HepG2 (cell line): ENCODE results near the gene OTOP2. TPM values are rescaled to one million over a fixed set of nuclear protein-coding genes. Genes with fewer than 3 reads are reported as not detected.

Experiments used
- ATAC-seq: fragments of 200-7000 bp; cut with Tn5 transposase; 3 replicates; pipeline ENCODE4 v1.9.1; 2020; ENCODE audit warnings: mild to moderate bottlenecking, moderate library complexity
- BruUV-seq: library from RNA; stranded (reverse); fragments of 400-500 nt; replicated peaks from 2 replicates; lab custom pipeline; 2021; lab: Mats Ljungman, UMichigan
- CTCF ChIA-PET: fragments of 300-600 bp; formaldehyde crosslinking; extraction: SDS; loops from one replicate; lab custom pipeline; 2021; ENCODE audit warnings: low total read pairs, inconsistent platforms, low intra/inter-chr PET ratio; lab: Yijun Ruan, JAX
- POLR2A ChIA-PET: fragments of 350-600 bp; sonication (Branson Sonifier 250); formaldehyde crosslinking; loops from one replicate; lab custom pipeline; 2020; ENCODE audit warnings: antibody characterized with exemption, inconsistent platforms; lab: Yijun Ruan, JAX
- DNase-seq: peaks from one replicate; pipeline ENCODE4 v3.0.0-alpha.2; 2015; ENCODE audit warnings: low spot score
- FAIRE-seq: peaks from 3 replicates; lab custom pipeline; 2011; peaks lifted over from hg19 to GRCh38; lab: Jason Lieb, UNC
- H2AFZ ChIP-seq: one replicate; pipeline ENCODE4 v1.6.1; 2011; ENCODE audit warnings: low read length, inconsistent platforms
- H3K27ac ChIP-seq: fragments of 300-600 bp; 3 replicates; pipeline ENCODE4 v1.8.0; 2011; ENCODE audit warnings: mixed run types, mild to moderate bottlenecking, mixed read lengths, low read length, inconsistent platforms; ENCODE audit not compliant: insufficient read depth; ENCODE audit errors: extremely low read length
- H3K27me3 ChIP-seq, 2 experiments: fragments of 200-600 bp in 1 of 2; 2 replicates in 1 of 2; 3 replicates in 1 of 2; pipeline versions ENCODE4 v1.6.0 to v1.8.0; 2011; ENCODE audit warnings: low read length in 2 of 2, mild to moderate bottlenecking in 2 of 2, moderate library complexity in 2 of 2, inconsistent platforms in 1 of 2; ENCODE audit not compliant: insufficient read depth in 2 of 2, control insufficient read depth in 1 of 2
- H3K36me3 ChIP-seq, 2 experiments: fragments of 200-600 bp in 1 of 2; replicated peaks in 1 of 2; 2 replicates in 1 of 2; 3 replicates in 1 of 2; pipeline versions ENCODE4 v1.5.1 to v1.8.0; 2011; ENCODE audit warnings: low read length in 2 of 2, inconsistent platforms in 1 of 2; ENCODE audit not compliant: insufficient read depth in 2 of 2, control insufficient read depth in 1 of 2
- H3K4me1 ChIP-seq: 2 replicates; pipeline ENCODE4 v1.5.1; 2012; ENCODE audit warnings: low read length, inconsistent platforms; ENCODE audit not compliant: insufficient read depth
- H3K4me2 ChIP-seq: 2 replicates; pipeline ENCODE4 v1.6.0; 2011; ENCODE audit warnings: low read depth, low read length, inconsistent platforms
- H3K4me3 ChIP-seq, 3 experiments: fragments of 200-600 bp in 1 of 3; sonication (generic), shearing (Covaris generic) in 1 of 3; replicated peaks in 1 of 3; 2 replicates each; pipeline ENCODE4 v1.5.1; 2011 to 2016; ENCODE audit warnings: low read length in 3 of 3, inconsistent platforms in 2 of 3, low read depth in 2 of 3, mild to moderate bottlenecking in 2 of 3, control low read depth in 1 of 3, mixed read lengths in 1 of 3; ENCODE audit not compliant: insufficient read depth in 1 of 3
- H3K79me2 ChIP-seq: one replicate; pipeline ENCODE4 v1.6.1; 2011; ENCODE audit warnings: low read length, inconsistent platforms; ENCODE audit not compliant: insufficient read depth
- H3K9ac ChIP-seq: 2 replicates; pipeline ENCODE4 v1.6.0; 2011; ENCODE audit warnings: mild to moderate bottlenecking, low read depth, low read length, inconsistent platforms; ENCODE audit not compliant: insufficient read depth
- H3K9me3 ChIP-seq: 2 replicates; pipeline ENCODE4 v1.5.1; 2012; ENCODE audit warnings: mild to moderate bottlenecking, low read length
- H4K20me1 ChIP-seq: 2 replicates; pipeline ENCODE4 v1.6.0; 2011; ENCODE audit warnings: inconsistent platforms, mild to moderate bottlenecking, low read length, moderate library complexity; ENCODE audit not compliant: insufficient read depth
- FOXA1 ChIP-seq, 2 experiments: fragments of 450-650 bp in 1 of 2; sonication (generic) in 1 of 2; formaldehyde crosslinking in 1 of 2; IDR thresholded peaks; 2 replicates each; pipeline versions ENCODE4 v1.4.0 to v1.6.1; 2016 to 2020; ENCODE audit warnings: missing genetic modification reagents in 1 of 2
- ZFP36L1 ChIP-seq: sonication (generic); formaldehyde crosslinking; IDR thresholded peaks from 2 replicates; pipeline ENCODE4 v1.8.0; 2022; ENCODE audit warnings: mild to moderate bottlenecking, missing genetic modification reagents, moderate library complexity
- ZFP62 ChIP-seq: sonication (generic); formaldehyde crosslinking; IDR thresholded peaks from 2 replicates; pipeline ENCODE4 v1.4.0; 2020; ENCODE audit warnings: missing genetic modification reagents
- ZNF124 ChIP-seq: sonication (generic); formaldehyde crosslinking; IDR thresholded peaks from 2 replicates; pipeline ENCODE4 v1.4.0; 2020; ENCODE audit warnings: missing genetic modification reagents
- ZNF563 ChIP-seq: sonication (generic); formaldehyde crosslinking; IDR thresholded peaks from 2 replicates; pipeline ENCODE4 v1.8.0; 2022; ENCODE audit warnings: mild to moderate bottlenecking, moderate library complexity, missing genetic modification reagents
- ZNF782 ChIP-seq: sonication (generic); formaldehyde crosslinking; IDR thresholded peaks from 2 replicates; pipeline ENCODE4 v1.4.0; 2020; ENCODE audit warnings: missing genetic modification reagents, mild to moderate bottlenecking, borderline replicate concordance
- WGBS: methylation state at CpG from one replicate; pipeline ENCODE4 v1.1.6; 2017; ENCODE audit warnings: low lambda C conversion rate; 5-methylcytosine and 5-hydroxymethylcytosine counted together
- in situ Hi-C: cut with HindIII; loops from 2 replicates; pipeline ENCODE4 v1.10.0; 2017; ENCODE audit warnings: low pct_unique_long_range_greater_than_20kb; ENCODE audit not compliant: extremely low pct_ligation_motif_present
- intact Hi-C: fragments of 100-400 bp; cut with micrococcal nuclease; formaldehyde crosslinking; loops from one replicate; pipeline ENCODE4 v1.10.0; 2022; ENCODE audit not compliant: unreplicated experiment
- polyA plus RNA-seq, 8 experiments: library from polyadenylated mRNA; depleted of rRNA in 3 of 8; stranded (reverse) in 7 of 8; unstranded in 1 of 8; fragments of >200 nt; fragmentation: Illumina TruSeq in 4 of 8; extraction: Trizol in 4 of 8; gene quantifications; 2 replicates each; pipeline versions ENCODE4 v1.2.1 to v1.2.3, GENCODE V29; 2011 to 2016; ENCODE audit warnings: low read depth in 4 of 8, missing spikeins in 1 of 8, mixed read lengths in 1 of 8; ENCODE audit not compliant: insufficient read depth in 1 of 8
- total RNA-seq, 5 experiments: library from RNA; depleted of rRNA; stranded (reverse); fragments of >200 nt; fragmentation: Illumina TruSeq; extraction: Trizol; gene quantifications; 2 replicates each; pipeline ENCODE4 v1.2.3, GENCODE V29; 2016; ENCODE audit warnings: low read depth in 1 of 5
- TF ChIP-seq, protein P1 (sequence below): sonication (generic); formaldehyde crosslinking; IDR thresholded peaks from 2 replicates; pipeline ENCODE4 v1.8.1; 2023; ENCODE audit warnings: missing genetic modification reagents, inconsistent platforms, borderline replicate concordance
- TF ChIP-seq, protein P2 (sequence below): sonication (generic); formaldehyde crosslinking; IDR thresholded peaks from 2 replicates; pipeline ENCODE4 v1.5.1; 2020; ENCODE audit warnings: mild to moderate bottlenecking, missing genetic modification reagents, moderate library complexity
- TF ChIP-seq, protein P3 (sequence below): IDR thresholded peaks from 2 replicates; pipeline ENCODE4 v1.4.0; 2020; ENCODE audit warnings: mild to moderate bottlenecking, missing genetic modification reagents
- TF ChIP-seq, protein P4 (sequence below): IDR thresholded peaks from 2 replicates; pipeline ENCODE4 v1.6.1; 2016

OTOP2 gene
- total and polyA plus RNA-seq, 2 of the 13 experiments (the other 11 are each of a cell fraction or from before 2014, with no cell fraction given): not detected

DNA sequence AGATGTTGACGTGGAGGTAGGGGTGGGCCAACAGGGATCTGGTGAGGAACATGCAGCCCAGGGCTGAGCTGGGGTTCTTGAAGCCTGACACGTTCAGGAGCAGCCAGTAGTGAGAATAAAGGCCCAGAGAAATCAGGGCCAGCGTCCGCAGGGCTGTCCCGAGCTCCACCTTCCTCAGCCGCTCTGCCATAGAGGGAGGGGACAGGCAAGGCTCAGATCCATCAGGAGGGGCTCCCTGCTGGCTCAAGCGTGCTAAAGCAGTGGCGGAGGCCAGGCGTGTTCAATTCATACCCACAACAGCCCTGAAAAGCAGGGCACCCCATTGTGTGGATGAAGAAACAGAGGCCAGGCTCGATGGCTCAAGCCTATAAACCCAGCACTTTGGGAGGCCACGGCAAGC, 43.0 kb upstream of the OTOP2 start (continued):
- TF ChIP-seq, protein P1, sequence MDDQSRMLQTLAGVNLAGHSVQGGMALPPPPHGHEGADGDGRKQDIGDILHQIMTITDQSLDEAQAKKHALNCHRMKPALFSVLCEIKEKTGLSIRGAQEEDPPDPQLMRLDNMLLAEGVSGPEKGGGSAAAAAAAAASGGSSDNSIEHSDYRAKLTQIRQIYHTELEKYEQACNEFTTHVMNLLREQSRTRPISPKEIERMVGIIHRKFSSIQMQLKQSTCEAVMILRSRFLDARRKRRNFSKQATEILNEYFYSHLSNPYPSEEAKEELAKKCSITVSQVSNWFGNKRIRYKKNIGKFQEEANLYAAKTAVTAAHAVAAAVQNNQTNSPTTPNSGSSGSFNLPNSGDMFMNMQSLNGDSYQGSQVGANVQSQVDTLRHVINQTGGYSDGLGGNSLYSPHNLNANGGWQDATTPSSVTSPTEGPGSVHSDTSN (CRISPR knock-in tag): no peak
- TF ChIP-seq ZFP62 (CRISPR knock-in tag) (no peak), FOXA1 (IDR thresholded peaks at IDR 0.05) (no peak), FOXA1 (CRISPR knock-in tag; IDR thresholded peaks at IDR 0.05) (no peak), ZNF782 (no peak), ZFP36L1 (CRISPR knock-in tag) (no peak), ZNF124 (CRISPR knock-in tag) (no peak)

DNA sequence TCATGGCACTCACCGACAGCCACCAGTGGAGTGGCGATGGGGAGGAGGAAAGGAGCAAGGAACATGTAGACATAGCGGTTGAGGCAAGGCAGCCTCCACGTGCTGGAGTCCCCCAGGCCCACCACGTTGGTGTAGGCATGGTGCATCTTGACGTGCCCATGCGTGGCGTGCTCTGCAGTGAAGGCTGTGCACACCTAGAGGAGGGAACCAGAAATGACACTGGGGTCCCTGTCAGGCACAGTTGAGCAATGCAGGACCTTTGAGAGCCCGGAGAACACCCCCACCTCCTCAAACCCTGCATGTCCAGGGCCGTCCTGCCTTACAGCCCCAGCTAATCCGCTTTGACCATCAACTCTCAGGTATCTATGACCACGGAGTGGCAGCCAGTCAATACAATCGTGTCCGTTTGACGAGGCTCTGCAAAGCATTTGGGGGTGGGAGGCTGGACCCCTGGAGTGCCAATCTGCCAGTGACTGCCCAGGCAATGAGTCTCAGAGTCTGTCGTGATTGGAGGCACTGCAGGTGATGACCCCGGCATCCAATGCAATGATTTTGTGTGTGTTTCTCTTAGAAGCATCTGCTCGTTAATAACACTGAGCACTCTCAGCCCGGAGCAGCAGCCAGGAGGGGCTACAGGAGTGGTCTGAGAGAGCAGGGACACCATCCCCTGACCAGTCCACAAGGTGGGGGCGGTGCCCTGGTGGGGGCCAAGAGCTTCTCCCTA, 41.4 kb upstream of the OTOP2 start:
- no peak overlapping the region for H2AFZ ChIP-seq
- H3K9me3 ChIP-seq: no peaks in the 10 kb centered on the region
- 29% methylated on average over 18 of the region's 20 CpGs for WGBS
- BruUV-seq: no TSS peak
- ATAC-seq (peak; percentile 64), DNase-seq (no peak), FAIRE-seq (no peak)
- peaks cover 15 to 70% of the 10 kb centered on the region in 2 experiments; a peak in 4 of 5 replicates for H3K27me3 ChIP-seq
- no peak overlapping the region for H3K27ac ChIP-seq
- peaks cover 12% of the 10 kb centered on the region for H3K4me1 ChIP-seq
- in situ Hi-C loops: no loop called here
- no peak overlapping the region for H3K9ac ChIP-seq
- no peaks in the 10 kb centered on the region for H3K79me2 ChIP-seq
- H3K4me3 ChIP-seq: no peak overlapping the region
- intact Hi-C loops: no loop called here
- CTCF ChIA-PET: no interaction called here
- no peaks in the 10 kb centered on the region for H4K20me1 ChIP-seq
- no peaks in the 10 kb centered on the region for H3K36me3 ChIP-seq
- POLR2A ChIA-PET: interaction anchor here (2.8 kb wide), 1 partner anchor 10 kb away, joined by 17 read pairs; the partner anchor contains the start of gene FDXR
- no peak overlapping the region for H3K4me2 ChIP-seq
- TF ChIP-seq, protein P2, sequence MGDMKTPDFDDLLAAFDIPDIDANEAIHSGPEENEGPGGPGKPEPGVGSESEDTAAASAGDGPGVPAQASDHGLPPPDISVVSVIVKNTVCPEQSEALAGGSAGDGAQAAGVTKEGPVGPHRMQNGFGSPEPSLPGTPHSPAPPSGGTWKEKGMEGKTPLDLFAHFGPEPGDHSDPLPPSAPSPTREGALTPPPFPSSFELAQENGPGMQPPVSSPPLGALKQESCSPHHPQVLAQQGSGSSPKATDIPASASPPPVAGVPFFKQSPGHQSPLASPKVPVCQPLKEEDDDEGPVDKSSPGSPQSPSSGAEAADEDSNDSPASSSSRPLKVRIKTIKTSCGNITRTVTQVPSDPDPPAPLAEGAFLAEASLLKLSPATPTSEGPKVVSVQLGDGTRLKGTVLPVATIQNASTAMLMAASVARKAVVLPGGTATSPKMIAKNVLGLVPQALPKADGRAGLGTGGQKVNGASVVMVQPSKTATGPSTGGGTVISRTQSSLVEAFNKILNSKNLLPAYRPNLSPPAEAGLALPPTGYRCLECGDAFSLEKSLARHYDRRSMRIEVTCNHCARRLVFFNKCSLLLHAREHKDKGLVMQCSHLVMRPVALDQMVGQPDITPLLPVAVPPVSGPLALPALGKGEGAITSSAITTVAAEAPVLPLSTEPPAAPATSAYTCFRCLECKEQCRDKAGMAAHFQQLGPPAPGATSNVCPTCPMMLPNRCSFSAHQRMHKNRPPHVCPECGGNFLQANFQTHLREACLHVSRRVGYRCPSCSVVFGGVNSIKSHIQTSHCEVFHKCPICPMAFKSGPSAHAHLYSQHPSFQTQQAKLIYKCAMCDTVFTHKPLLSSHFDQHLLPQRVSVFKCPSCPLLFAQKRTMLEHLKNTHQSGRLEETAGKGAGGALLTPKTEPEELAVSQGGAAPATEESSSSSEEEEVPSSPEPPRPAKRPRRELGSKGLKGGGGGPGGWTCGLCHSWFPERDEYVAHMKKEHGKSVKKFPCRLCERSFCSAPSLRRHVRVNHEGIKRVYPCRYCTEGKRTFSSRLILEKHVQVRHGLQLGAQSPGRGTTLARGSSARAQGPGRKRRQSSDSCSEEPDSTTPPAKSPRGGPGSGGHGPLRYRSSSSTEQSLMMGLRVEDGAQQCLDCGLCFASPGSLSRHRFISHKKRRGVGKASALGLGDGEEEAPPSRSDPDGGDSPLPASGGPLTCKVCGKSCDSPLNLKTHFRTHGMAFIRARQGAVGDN: peak; percentile 21; the same call in 1 of the 2 replicates
- TF ChIP-seq, protein P3, sequence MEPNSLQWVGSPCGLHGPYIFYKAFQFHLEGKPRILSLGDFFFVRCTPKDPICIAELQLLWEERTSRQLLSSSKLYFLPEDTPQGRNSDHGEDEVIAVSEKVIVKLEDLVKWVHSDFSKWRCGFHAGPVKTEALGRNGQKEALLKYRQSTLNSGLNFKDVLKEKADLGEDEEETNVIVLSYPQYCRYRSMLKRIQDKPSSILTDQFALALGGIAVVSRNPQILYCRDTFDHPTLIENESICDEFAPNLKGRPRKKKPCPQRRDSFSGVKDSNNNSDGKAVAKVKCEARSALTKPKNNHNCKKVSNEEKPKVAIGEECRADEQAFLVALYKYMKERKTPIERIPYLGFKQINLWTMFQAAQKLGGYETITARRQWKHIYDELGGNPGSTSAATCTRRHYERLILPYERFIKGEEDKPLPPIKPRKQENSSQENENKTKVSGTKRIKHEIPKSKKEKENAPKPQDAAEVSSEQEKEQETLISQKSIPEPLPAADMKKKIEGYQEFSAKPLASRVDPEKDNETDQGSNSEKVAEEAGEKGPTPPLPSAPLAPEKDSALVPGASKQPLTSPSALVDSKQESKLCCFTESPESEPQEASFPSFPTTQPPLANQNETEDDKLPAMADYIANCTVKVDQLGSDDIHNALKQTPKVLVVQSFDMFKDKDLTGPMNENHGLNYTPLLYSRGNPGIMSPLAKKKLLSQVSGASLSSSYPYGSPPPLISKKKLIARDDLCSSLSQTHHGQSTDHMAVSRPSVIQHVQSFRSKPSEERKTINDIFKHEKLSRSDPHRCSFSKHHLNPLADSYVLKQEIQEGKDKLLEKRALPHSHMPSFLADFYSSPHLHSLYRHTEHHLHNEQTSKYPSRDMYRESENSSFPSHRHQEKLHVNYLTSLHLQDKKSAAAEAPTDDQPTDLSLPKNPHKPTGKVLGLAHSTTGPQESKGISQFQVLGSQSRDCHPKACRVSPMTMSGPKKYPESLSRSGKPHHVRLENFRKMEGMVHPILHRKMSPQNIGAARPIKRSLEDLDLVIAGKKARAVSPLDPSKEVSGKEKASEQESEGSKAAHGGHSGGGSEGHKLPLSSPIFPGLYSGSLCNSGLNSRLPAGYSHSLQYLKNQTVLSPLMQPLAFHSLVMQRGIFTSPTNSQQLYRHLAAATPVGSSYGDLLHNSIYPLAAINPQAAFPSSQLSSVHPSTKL: no peak
- TF ChIP-seq, protein P4, sequence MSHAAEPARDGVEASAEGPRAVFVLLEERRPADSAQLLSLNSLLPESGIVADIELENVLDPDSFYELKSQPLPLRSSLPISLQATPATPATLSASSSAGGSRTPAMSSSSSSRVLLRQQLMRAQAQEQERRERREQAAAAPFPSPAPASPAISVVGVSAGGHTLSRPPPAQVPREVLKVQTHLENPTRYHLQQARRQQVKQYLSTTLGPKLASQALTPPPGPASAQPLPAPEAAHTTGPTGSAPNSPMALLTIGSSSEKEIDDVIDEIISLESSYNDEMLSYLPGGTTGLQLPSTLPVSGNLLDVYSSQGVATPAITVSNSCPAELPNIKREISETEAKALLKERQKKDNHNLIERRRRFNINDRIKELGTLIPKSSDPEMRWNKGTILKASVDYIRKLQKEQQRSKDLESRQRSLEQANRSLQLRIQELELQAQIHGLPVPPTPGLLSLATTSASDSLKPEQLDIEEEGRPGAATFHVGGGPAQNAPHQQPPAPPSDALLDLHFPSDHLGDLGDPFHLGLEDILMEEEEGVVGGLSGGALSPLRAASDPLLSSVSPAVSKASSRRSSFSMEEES: no peak
- no peak for TF ChIP-seq ZNF563 (CRISPR knock-in tag)
